ENCODE measurements around the gene DHX36.

Gene DHX36

GRCh38 chr3:154225536-154225935 is 98.8 kb downstream of the DHX36 start:
- DNase-seq (ENCODE audit: low read depth, low spot score), result no peak

GRCh38 chr3:154224866-154225265 is 99.4 kb downstream of the DHX36 start:
- no peak for DNase-seq (ENCODE audit: low read depth, low spot score)

GRCh38 chr3:154224366-154224765 is 99.9 kb downstream of the DHX36 start:
- DNase-seq (ENCODE audit: low read depth, low spot score), result no peak

- DNase-seq (ENCODE audit: low read depth, low spot score), result no peak
Measured at GRCh38 chr3:154223519-154223918, 100.8 kb downstream of the DHX36 start.
